Stimulated activated CD8-positive, alpha-beta memory T cell treated with anti-CD3 and anti-CD28 coated beads, Interleukin-7, amount 100 ng/mL, for 48 hours (primary cell): Measurements from ENCODE around the gene ARRB2.
"Not testable (repeated sequence)": the region's sequence is repeated elsewhere in the genome, so short reads cannot be mapped to it uniquely, and the experiment has no call there.

Experiments
- DNase-seq, 2 donors: peaks; one replicate each; pipeline ENCODE4 v3.0.0-alpha.2; 2020; ENCODE audit warnings: low read depth in 1 of 2; ENCODE audit errors: extremely low read depth in 1 of 2

ARRB2 gene

DNA sequence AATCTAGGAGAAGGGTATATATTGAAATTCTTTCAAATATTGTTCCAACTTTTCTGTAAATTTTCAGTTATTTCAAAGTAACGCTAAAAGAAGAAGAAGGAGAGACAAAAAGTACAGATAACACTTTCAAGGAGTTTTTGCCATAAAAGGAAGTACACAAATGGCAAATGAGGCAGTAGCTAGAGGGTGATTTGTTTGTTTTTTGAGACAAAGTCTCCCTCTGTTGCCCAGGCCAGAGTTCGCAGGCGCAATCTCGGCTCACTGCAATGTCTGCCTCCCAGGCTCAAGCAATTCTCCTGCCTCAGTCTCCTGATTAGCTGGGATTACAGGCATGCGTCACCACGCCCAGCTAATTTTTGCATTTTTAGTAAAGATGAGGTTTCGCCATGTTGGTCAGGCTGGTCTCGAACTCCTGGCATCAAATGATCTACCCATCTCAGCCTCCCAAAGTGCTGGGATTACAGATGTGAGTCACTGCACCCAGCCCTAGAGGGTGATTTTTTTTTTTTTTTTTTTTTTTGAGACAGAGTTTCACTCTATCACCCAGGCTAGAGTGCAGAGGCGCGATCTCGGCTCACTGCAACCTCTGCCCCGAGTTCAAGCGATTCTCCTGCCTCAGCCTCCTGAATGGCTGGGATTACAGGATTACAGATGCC lies 10.9 kb upstream of the ARRB2 start:
- not testable (repeated sequence) for DNase-seq

- no peak for DNase-seq
Observed at GRCh38 chr17:4701116-4701515, 9.3 kb upstream of the ARRB2 start.

GRCh38 chr17:4703330-4703691 lies 7.1 kb upstream of the ARRB2 start:
- no peak for DNase-seq

GRCh38 chr17:4704574-4704907 lies 5.9 kb upstream of the ARRB2 start:
- not testable (repeated sequence) for DNase-seq

DNA sequence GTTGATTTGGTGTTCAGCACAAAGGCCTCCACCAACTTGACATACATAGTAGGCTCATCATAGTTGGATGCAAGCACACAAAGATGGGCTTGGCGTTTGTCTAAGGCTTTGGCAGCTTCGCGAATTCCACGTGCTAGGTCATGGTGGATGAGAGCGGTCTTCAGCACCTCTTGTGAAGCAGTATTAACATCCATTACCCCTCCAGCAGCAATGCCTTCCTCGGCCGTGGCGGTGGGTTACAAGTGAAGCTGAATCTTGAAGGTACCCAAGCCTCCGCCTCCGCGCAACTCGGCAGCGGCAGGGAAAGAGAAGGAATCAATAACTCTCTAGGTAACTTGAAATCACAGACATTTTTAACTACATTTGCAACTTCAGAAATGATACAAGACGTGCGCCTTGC lies 5.4 kb upstream of the ARRB2 start:
- DNase-seq: no peak

DNA sequence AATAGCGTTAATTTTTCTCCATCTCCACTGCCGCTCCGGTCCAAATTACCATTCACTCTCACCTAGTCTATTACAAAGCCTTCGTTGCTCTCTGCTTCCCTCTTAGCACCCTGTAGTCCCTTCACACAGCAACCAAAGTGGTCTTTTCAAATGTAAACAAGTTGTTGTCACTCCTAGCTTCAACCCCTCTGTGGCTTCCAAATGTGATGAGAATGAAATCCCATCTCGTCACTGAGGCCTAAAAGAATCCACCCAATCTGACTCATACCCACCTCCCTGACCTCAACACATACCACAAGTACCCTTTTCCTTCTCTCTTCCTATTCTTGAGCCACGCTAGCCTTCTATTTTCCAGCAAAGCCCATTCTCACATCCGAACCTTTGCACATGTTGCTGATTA lies 4.3 kb upstream of the ARRB2 start:
- DNase-seq: no peak

GRCh38 chr17:4708436-4708835 lies 2.0 kb upstream of the ARRB2 start:
- DNase-seq: peak in 1 of 2 donors; percentile 58

DNA sequence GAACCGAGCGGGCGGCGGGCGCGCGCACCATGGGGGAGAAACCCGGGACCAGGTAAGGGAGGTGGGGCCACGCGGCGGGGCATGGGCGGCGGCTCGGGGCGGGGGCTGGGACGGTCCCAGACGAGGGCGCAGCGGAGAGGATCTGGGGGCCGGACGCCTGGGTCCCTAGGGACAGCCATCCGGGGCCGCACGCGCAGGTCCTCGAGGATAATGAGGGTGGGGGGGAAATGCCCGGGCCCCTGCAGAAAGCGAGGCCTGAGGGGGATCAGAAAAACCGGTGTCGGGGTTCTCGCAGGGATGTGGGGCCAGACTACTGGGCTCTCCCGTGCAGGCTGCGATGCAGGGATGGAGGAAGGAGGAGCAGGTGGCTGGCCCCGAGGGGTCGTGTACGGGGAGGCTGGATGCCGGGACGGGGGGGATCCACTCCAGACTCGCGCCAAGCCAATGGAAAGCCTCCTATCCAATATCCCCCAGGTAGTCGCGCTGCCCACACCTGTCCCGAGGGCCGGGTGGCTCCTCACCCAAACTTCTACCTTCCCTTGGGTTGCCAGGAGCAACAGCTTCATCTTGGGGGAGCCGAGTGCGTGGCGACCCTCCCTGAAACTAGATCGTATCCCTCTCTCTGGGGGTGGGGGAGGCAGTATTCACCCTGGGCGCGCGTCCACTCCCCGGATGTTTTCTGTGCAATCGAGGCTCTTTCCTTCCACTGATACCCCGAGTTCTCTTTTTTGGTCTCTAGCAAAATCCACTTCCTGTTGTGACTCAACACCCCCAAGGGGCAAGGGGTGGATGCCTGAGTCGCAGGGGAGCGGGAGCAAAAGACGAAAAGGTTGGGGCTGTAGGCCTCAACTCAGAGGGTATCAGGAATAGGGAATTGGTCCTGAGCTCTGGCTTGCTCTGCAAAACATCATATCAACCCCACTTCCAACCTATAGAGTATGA lies 532 bp downstream of the ARRB2 start:
- DNase-seq: no peak

DNA sequence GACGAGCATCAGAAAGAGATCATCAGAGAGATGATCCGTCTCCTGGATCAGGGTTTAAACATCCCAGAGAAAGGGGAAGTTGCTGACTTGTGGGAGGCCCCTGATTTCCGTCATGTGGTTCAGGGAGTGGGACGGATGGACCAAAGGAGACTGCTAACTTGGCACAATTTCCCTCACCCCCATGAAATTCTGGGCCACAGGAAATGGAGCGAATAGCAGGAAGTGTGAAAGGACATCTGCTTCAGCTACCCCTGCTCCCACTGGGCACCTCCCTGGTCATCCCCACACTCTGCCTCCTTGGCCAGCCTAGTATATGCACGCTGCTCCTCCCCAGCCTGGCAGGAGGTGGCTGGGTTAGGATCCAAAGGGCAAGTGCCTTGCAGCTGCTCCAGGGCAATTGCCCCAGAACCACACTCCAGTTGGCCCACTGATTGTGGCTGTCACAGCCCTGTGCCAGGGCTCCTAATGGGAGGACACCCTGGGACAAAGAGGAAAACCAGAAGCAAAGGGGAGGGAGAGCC lies 1.3 kb downstream of the ARRB2 start:
- DNase-seq: no peak

DNA sequence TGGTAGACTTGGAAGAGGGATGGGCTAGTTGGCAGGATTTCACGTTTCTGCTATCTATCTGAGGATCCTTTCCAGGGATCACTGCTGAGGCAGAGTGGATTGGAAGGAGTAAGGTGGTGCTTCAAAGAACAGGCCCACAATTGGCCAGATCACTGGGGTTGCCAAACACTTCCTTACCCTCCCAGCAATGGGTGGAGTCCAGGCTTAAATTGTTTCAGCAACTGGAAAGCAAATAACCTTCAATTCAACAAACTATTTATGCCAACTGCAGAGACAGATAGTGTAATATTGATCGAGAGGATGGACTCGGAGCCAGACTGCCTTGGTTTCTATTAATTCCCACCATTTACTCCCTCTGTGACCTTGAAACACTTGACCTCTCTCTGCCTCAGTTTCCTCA lies 2.1 kb downstream of the ARRB2 start:
- no peak for DNase-seq

GRCh38 chr17:4714340-4715062 lies 4.1 kb downstream of the ARRB2 start:
- not testable (repeated sequence) for DNase-seq

GRCh38 chr17:4715063-4715744 lies 4.8 kb downstream of the ARRB2 start:
- DNase-seq: peak in 1 of 2 donors; percentile 42

DNA sequence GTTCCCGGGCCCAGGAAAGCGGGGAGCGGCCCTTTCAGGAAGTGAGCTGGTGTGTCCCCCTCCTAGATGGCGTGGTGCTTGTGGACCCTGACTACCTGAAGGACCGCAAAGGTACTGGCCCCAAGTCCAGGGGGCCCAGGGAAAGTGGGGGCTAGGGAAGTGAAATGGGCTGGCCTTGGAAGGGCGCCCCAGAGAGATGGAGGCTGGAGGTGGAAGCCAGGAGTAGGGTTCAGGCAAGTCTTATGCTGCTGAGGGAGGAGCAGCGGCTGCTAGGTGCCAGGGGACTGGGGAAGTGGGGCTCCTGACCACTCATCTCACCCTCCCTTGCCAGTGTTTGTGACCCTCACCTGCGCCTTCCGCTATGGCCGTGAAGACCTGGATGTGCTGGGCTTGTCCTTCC lies 5.6 kb downstream of the ARRB2 start:
- no peak for DNase-seq

DNA sequence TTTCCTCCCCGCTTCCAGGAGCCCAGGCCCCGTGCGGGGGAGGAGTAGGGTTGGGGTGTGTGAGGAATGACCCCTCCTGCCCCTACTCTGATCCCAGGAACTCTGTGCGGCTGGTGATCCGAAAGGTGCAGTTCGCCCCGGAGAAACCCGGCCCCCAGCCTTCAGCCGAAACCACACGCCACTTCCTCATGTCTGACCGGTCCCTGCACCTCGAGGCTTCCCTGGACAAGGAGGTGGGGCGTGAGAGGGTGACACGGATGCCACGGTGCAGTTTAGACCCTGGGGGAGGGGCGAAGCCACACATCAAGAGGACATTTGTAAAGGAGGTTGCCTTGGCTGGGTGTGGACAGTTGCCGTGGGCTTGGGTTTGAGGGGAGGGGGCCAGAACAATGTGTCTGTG lies 7.4 kb downstream of the ARRB2 start:
- no peak for DNase-seq

DNA sequence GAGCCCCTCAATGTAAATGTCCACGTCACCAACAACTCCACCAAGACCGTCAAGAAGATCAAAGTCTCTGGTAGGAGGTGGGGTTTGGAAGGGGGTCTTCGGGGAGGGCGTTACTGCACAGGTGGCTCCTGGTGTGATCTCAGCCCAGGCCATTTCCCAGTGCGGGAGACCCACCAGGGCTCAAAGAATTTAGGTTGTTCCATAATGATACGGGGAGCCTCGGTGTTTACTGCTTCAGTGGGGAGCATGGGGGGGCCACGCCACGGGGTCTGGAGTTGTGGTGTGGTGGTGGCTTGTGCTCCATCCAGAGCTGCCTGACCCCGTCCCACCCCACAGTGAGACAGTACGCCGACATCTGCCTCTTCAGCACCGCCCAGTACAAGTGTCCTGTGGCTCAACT lies 7.8 kb downstream of the ARRB2 start:
- no peak for DNase-seq

GRCh38 chr17:4719146-4719545 lies 8.7 kb downstream of the ARRB2 start:
- DNase-seq: no peak

GRCh38 chr17:4719684-4720221 lies 9.3 kb downstream of the ARRB2 start:
- no peak for DNase-seq

DNA sequence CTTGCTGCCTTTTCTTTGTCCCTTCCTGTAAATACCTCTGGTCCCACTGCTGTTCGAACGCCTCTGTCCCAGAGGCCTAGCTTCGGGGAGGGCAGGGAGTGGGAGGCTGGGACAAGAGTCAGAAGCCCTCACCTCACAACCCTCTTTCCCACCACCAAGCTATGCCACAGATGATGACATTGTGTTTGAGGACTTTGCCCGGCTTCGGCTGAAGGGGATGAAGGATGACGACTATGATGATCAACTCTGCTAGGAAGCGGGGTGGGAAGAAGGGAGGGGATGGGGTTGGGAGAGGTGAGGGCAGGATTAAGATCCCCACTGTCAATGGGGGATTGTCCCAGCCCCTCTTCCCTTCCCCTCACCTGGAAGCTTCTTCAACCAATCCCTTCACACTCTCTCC lies 10.4 kb downstream of the ARRB2 start:
- no peak for DNase-seq

DNA sequence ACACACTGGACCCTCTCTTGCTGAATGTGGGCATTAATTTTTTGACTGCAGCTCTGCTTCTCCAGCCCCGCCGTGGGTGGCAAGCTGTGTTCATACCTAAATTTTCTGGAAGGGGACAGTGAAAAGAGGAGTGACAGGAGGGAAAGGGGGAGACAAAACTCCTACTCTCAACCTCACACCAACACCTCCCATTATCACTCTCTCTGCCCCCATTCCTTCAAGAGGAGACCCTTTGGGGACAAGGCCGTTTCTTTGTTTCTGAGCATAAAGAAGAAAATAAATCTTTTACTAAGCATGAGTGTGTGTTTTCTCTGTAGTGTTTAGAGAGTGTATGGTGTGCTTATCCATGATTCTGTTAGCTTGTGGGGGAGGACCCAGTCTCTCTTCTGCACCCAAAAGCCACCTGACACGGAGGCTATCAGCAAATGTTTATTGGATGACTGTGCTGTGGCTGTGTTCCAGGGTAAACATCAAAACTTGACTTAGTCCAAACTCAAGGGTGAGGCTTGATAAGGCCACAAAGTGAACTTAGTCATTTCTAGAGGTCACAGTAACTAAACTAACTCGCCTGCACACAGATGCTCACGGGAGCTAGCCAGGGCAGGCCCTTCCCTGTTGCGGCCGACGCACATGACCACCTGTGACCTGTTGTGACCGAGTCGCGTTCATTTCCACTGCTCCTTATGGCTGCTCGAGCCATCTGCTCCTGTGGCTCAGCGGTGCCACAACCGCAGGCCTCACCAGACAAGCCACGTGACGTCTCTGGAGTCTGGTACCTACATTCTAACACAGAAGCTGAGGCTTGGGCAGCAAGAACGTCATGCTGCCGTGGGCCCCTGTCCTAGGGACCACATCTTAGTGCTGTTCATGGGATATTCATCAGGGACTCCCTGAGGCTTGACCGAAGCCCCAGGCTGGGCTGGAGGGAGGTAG lies 11.0 kb downstream of the ARRB2 start:
- no peak for DNase-seq
